ENCODE results near the gene CCDC89. TPM values are rescaled to one million over a fixed set of nuclear protein-coding genes. Genes with fewer than 3 reads are reported as not detected.

CCDC89 gene
- total RNA-seq, 1 experiment from 2014 or later: not detected

DNA sequence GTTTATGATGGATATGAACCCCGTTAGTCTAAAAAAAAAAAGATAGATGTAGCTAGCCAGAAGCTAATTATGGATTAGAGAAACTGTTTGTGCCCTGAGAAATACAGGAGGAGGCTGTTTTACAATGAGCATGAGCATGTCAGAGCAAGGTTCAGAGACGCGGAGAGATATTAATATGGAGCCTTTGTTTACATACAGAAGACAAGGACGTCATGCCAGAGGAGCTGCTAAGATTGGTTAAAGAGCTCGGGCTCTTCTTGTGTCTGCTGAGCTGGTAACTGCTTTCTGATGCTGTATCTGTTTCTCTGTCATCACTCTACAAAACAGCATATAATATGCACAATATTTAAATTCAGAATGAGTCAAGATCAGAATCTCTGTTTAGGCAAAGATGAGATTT lies 24.9 kb upstream of the CCDC89 start:
- CTCF ChIA-PET: interaction anchor here (0.6 kb wide), 1 partner anchor 467 kb away, joined by 4 read pairs; no protein-coding TSS in a partner anchor
- intact Hi-C loops (cut with micrococcal nuclease): no loop called here
- no peak for DNase-seq (ENCODE audit: unreplicated experiment)
- H3K27me3 Mint-ChIP-seq (ENCODE audit: insufficient read depth, unreplicated experiment): no peaks in the 10 kb centered on the region
- BruUV-seq (replicated peaks): no TSS peak
- no peaks in the 10 kb centered on the region for H3K4me1 Mint-ChIP-seq (ENCODE audit: insufficient read depth, unreplicated experiment)
- no peak overlapping the region for H3K27ac Mint-ChIP-seq (ENCODE audit: low read depth, unreplicated experiment)
- H3K4me3 Mint-ChIP-seq (ENCODE audit: unreplicated experiment): no peak overlapping the region
- H3K9me3 Mint-ChIP-seq (ENCODE audit: unreplicated experiment): no peaks in the 10 kb centered on the region
- POLR2A ChIA-PET: interaction anchor here (0.6 to 1.3 kb wide), 3 partner anchors 9 to 84 kb away, joined by 3 to 4 read pairs (median 3); partner anchors contain the start of gene DLG2
- H3K36me3 Mint-ChIP-seq (ENCODE audit: insufficient read depth, unreplicated experiment): no peaks in the 10 kb centered on the region
- TF ChIP-seq, protein P1, sequence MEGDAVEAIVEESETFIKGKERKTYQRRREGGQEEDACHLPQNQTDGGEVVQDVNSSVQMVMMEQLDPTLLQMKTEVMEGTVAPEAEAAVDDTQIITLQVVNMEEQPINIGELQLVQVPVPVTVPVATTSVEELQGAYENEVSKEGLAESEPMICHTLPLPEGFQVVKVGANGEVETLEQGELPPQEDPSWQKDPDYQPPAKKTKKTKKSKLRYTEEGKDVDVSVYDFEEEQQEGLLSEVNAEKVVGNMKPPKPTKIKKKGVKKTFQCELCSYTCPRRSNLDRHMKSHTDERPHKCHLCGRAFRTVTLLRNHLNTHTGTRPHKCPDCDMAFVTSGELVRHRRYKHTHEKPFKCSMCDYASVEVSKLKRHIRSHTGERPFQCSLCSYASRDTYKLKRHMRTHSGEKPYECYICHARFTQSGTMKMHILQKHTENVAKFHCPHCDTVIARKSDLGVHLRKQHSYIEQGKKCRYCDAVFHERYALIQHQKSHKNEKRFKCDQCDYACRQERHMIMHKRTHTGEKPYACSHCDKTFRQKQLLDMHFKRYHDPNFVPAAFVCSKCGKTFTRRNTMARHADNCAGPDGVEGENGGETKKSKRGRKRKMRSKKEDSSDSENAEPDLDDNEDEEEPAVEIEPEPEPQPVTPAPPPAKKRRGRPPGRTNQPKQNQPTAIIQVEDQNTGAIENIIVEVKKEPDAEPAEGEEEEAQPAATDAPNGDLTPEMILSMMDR (IDR thresholded peaks at IDR 0.05; ENCODE audit: unreplicated experiment): no peak

GRCh38 chr11:85709941-85710702 lies 24.1 kb upstream of the CCDC89 start:
- H3K27me3 Mint-ChIP-seq (ENCODE audit: insufficient read depth, unreplicated experiment): no peaks in the 10 kb centered on the region
- no peaks in the 10 kb centered on the region for H3K4me1 Mint-ChIP-seq (ENCODE audit: insufficient read depth, unreplicated experiment)
- DNase-seq (ENCODE audit: unreplicated experiment): no peak
- H3K27ac Mint-ChIP-seq (ENCODE audit: low read depth, unreplicated experiment): no peak overlapping the region
- TF ChIP-seq, protein P1 (IDR thresholded peaks at IDR 0.05; ENCODE audit: unreplicated experiment): no peak
- intact Hi-C loops (cut with micrococcal nuclease): no loop called here
- ChIA-PET CTCF (no interaction called here), POLR2A (interaction anchor here (0.6 to 1.3 kb wide), 2 partner anchors 10 to 29 kb away, joined by 3 to 4 read pairs; no protein-coding TSS in a partner anchor)
- no TSS peak for BruUV-seq (replicated peaks)
- no peaks in the 10 kb centered on the region for H3K36me3 Mint-ChIP-seq (ENCODE audit: insufficient read depth, unreplicated experiment)
- H3K4me3 Mint-ChIP-seq (ENCODE audit: unreplicated experiment): no peak overlapping the region
- no peaks in the 10 kb centered on the region for H3K9me3 Mint-ChIP-seq (ENCODE audit: unreplicated experiment)

DNA sequence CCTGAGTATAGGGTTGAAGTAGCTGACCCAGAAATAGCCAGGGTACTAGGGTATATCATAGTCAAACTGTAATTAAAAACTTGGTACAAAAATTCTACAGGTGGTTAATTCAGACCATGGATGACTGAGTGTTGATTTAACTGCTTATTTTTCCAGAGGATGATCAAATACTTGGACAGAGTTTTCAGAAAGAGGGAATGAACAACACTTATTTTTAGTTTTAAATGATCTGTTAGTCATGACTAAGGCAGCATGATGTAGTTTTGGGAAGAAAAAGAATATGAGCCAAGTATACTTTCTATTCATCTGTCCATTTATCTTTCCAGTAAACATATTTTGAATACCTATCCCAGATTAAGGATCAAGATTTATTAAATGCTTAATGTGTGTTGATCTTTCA lies 19.8 kb upstream of the CCDC89 start:
- Mint-ChIP-seq H3K9me3 (ENCODE audit: unreplicated experiment) (no peaks in the 10 kb centered on the region), H3K27me3 (ENCODE audit: insufficient read depth, unreplicated experiment) (no peaks in the 10 kb centered on the region), H3K4me3 (ENCODE audit: unreplicated experiment) (no peak overlapping the region), H3K4me1 (ENCODE audit: insufficient read depth, unreplicated experiment) (no peaks in the 10 kb centered on the region), H3K27ac (ENCODE audit: low read depth, unreplicated experiment) (peak overlapping the region; percentile 25), H3K36me3 (ENCODE audit: insufficient read depth, unreplicated experiment) (no peaks in the 10 kb centered on the region)
- BruUV-seq (replicated peaks): no TSS peak
- CTCF ChIA-PET: interaction anchor here (0.5 kb wide), 1 partner anchor 19 kb away, joined by 3 read pairs; no protein-coding TSS in a partner anchor
- intact Hi-C loops (cut with micrococcal nuclease): no loop called here
- POLR2A ChIA-PET: no interaction called here
- TF ChIP-seq, protein P1 (IDR thresholded peaks at IDR 0.05; ENCODE audit: unreplicated experiment): no peak
- DNase-seq (ENCODE audit: unreplicated experiment): no peak

DNA sequence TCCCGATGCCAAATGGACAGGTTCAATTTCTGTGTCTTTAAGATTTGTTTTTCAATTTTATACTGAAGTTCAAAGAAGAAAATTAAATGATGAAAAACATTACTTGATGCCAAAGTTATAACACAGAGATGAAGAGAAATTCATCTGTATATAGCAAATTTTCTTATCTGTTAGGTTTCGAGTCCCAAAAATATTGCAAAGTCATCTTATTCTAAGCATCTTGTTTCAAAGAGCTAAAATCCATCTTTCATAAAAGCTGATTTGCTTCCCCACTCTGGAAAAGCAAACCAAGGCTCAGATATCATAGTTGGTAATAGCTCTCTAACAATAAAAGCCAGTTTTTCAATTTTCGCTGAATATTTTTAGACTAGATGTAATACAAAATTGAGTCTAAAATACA lies 19.0 kb upstream of the CCDC89 start:
- ChIA-PET POLR2A (no interaction called here), CTCF (interaction anchor here (0.5 kb wide), 1 partner anchor 20 kb away, joined by 3 read pairs; no protein-coding TSS in a partner anchor)
- TF ChIP-seq, protein P1 (IDR thresholded peaks at IDR 0.05; ENCODE audit: unreplicated experiment): no peak
- H3K9me3 Mint-ChIP-seq (ENCODE audit: unreplicated experiment): no peaks in the 10 kb centered on the region
- DNase-seq (ENCODE audit: unreplicated experiment): no peak
- no peak overlapping the region for H3K27ac Mint-ChIP-seq (ENCODE audit: low read depth, unreplicated experiment)
- intact Hi-C loops (cut with micrococcal nuclease): no loop called here
- no peak overlapping the region for H3K4me3 Mint-ChIP-seq (ENCODE audit: unreplicated experiment)
- no peaks in the 10 kb centered on the region for H3K4me1 Mint-ChIP-seq (ENCODE audit: insufficient read depth, unreplicated experiment)
- no TSS peak for BruUV-seq (replicated peaks)
- no peaks in the 10 kb centered on the region for H3K27me3 Mint-ChIP-seq (ENCODE audit: insufficient read depth, unreplicated experiment)
- no peaks in the 10 kb centered on the region for H3K36me3 Mint-ChIP-seq (ENCODE audit: insufficient read depth, unreplicated experiment)

All from MCF 10A (cell line).